ENCODE data around the gene BLTP2. TPM values are rescaled to one million over a fixed set of nuclear protein-coding genes. Genes with fewer than 3 reads are reported as not detected.

Gene BLTP2
- total RNA-seq, 1 experiment from 2014 or later = 137 TPM

DNA sequence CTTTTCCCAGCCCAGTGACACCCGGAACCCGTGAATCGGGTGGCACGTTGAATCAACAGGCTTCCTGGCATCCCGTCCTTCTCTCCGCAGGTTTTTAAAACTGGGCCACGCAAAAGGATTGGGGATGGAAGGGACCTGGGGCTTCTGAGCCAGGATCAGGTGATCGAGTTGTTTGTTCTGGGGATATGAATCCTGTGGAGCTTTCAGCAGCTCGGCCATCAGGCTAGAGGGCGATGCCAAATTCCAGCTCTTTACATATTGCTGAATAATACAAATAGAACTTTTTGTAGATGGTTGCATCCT, 17.5 kb upstream of the BLTP2 start:
- no peak overlapping the region for H2BK20ac ChIP-seq (ENCODE audit: low read depth, low read length, poor library complexity, severe bottlenecking)
- H4K20me1 ChIP-seq (ENCODE audit: control insufficient read depth, insufficient read depth, insufficient read length) = no peaks in the 10 kb centered on the region
- H3T11ph ChIP-seq (ENCODE audit: low read length) = no peak overlapping the region
- H3K14ac ChIP-seq (ENCODE audit: insufficient read depth, low read length) = peak overlapping the region; percentile 83
- H3K79me1 ChIP-seq (ENCODE audit: insufficient read depth, low read depth, low read length, poor library complexity, severe bottlenecking) = peaks cover 3% of the 10 kb centered on the region
- H3K79me2 ChIP-seq (ENCODE audit: insufficient read depth, low read length) = peaks cover 25% of the 10 kb centered on the region; the same call in 1 of the 2 replicates
- H3K4me3 Mint-ChIP-seq = peak overlapping the region; percentile 100
- H3K9me3 Mint-ChIP-seq = peaks cover 28 to 33% of the 10 kb centered on the region in 2 experiments
- H3K27ac ChIP-seq (ENCODE audit: insufficient read length, low read depth, low read length) = peak overlapping the region; percentile 47
- peaks cover 5% of the 10 kb centered on the region for H3K23me2 ChIP-seq (ENCODE audit: insufficient read length, low read depth, low read length, poor library complexity, severe bottlenecking)
- peaks cover 16 to 20% of the 10 kb centered on the region in 2 experiments for H3K4me1 Mint-ChIP-seq
- H3K4ac ChIP-seq (ENCODE audit: low read depth, low read length) = no peak overlapping the region
- no CpG with 5 or more reads among the region's 10 CpGs for WGBS (ENCODE audit: extremely low coverage, insufficient read length, low lambda C conversion rate)
- no peak overlapping the region for H4K8ac ChIP-seq (replicated peaks; ENCODE audit: insufficient read length, low read depth, low read length)
- H3K27me3 Mint-ChIP-seq (ENCODE audit: low read depth) = no peaks in the 10 kb centered on the region; the same call in 1 of the 2 replicates
- no peaks in the 10 kb centered on the region for H3K9me3 ChIP-seq (ENCODE audit: control insufficient read depth, low read depth, low read length)
- H4K91ac ChIP-seq (ENCODE audit: insufficient read length, low read depth, low read length) = no peak overlapping the region
- no peak overlapping the region for H2AK5ac ChIP-seq (ENCODE audit: insufficient read length, low read length)
- TF ChIP-seq, protein P1, sequence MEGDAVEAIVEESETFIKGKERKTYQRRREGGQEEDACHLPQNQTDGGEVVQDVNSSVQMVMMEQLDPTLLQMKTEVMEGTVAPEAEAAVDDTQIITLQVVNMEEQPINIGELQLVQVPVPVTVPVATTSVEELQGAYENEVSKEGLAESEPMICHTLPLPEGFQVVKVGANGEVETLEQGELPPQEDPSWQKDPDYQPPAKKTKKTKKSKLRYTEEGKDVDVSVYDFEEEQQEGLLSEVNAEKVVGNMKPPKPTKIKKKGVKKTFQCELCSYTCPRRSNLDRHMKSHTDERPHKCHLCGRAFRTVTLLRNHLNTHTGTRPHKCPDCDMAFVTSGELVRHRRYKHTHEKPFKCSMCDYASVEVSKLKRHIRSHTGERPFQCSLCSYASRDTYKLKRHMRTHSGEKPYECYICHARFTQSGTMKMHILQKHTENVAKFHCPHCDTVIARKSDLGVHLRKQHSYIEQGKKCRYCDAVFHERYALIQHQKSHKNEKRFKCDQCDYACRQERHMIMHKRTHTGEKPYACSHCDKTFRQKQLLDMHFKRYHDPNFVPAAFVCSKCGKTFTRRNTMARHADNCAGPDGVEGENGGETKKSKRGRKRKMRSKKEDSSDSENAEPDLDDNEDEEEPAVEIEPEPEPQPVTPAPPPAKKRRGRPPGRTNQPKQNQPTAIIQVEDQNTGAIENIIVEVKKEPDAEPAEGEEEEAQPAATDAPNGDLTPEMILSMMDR (conservative IDR thresholded peaks at IDR 0.05) = no peak
- H3K4me1 ChIP-seq (ENCODE audit: insufficient read depth, low read length) = peaks cover 2% of the 10 kb centered on the region; the same call in 1 of the 2 replicates
- H3K4me2 ChIP-seq (ENCODE audit: insufficient read depth, insufficient read length, low read length) = peak overlapping the region; percentile 95
- peak overlapping the region; percentile 82 for H3K18ac ChIP-seq (ENCODE audit: insufficient read length, low read depth, low read length)
- H3K27me3 ChIP-seq (ENCODE audit: insufficient read depth, low read length) = no peaks in the 10 kb centered on the region
- DNase-seq = no peak
- no peak overlapping the region for H3K23ac ChIP-seq (ENCODE audit: insufficient read length, low read depth, low read length)
- H3K36me3 Mint-ChIP-seq (ENCODE audit: insufficient read depth in 1 of 3, low read depth in 3 of 3) = peaks cover 34 to 57% (median 56%) of the 10 kb centered on the region in 3 experiments
- peak overlapping the region; percentile 93 for H3K9ac ChIP-seq (ENCODE audit: extremely low read depth, insufficient read length, low read length)
- H3K27ac Mint-ChIP-seq = peak overlapping the region; percentile 100
- no peak overlapping the region for H2BK12ac ChIP-seq (ENCODE audit: insufficient read length, low read depth, low read length)
- H2AFZ ChIP-seq (ENCODE audit: low read length) = no peak overlapping the region
- peak overlapping the region; percentile 55 for H2BK5ac ChIP-seq (ENCODE audit: insufficient read length, low read length)
- no peak overlapping the region for H2BK15ac ChIP-seq (ENCODE audit: low read depth, low read length)
- no peak overlapping the region for H3K56ac ChIP-seq (ENCODE audit: insufficient read length, low read depth, low read length)
- no peak overlapping the region for H4K5ac ChIP-seq (ENCODE audit: insufficient read length, low read depth, low read length)
- no peak overlapping the region for H2BK120ac ChIP-seq (ENCODE audit: low read depth, low read length, poor library complexity, severe bottlenecking)
